Heart right ventricle (tissue), 16 donors: Measurements from ENCODE around the gene NT5DC1. TPM values are rescaled to one million over a fixed set of nuclear protein-coding genes. Genes with fewer than 3 reads are reported as not detected.
"Not testable (repeated sequence)": the region's sequence is repeated elsewhere in the genome, so short reads cannot be mapped to it uniquely, and the experiment has no call there.

Experiments used
- ATAC-seq, 8 donors: fragments of 200-7000 bp; cut with Tn5 transposase; one replicate each; pipeline ENCODE4 v1.9.1; 2020; ENCODE audit warnings: mild to moderate bottlenecking in 8 of 8, moderate library complexity in 8 of 8, moderate number of reproducible peaks in 1 of 8
- DNase-seq, 2 donors: peaks; one replicate each; pipeline ENCODE4 v3.0.0-alpha.2; 2020
- H3K27ac ChIP-seq, 10 donors: fragments of 200-600 bp; sonication (generic) in 2 of 10; one replicate each; pipeline versions ENCODE4 v1.5.0 to v1.8.0; 2020 to 2022; ENCODE audit warnings: mild to moderate bottlenecking in 3 of 10
- H3K27me3 ChIP-seq, 7 donors: fragments of 200-600 bp; one replicate each; pipeline ENCODE4 v1.8.0; 2021 to 2022; ENCODE audit warnings: mild to moderate bottlenecking in 2 of 7
- H3K36me3 ChIP-seq, 9 donors: fragments of 200-600 bp; sonication (generic) in 1 of 9; one replicate each; pipeline versions ENCODE4 v1.5.0 to v1.8.0; 2020 to 2022; ENCODE audit warnings: mild to moderate bottlenecking in 2 of 9
- H3K4me1 ChIP-seq, 9 donors: fragments of 200-600 bp; sonication (generic) in 1 of 9; one replicate each; pipeline versions ENCODE4 v1.5.0 to v1.8.0; 2020 to 2022; ENCODE audit warnings: mild to moderate bottlenecking in 4 of 9
- H3K4me3 ChIP-seq, 10 donors: fragments of 200-600 bp; sonication (generic) in 2 of 10; one replicate each; pipeline versions ENCODE4 v1.5.0 to v1.8.0; 2020 to 2022; ENCODE audit warnings: mild to moderate bottlenecking in 7 of 10, moderate library complexity in 2 of 10
- H3K9me3 ChIP-seq, 11 donors: fragments of 200-600 bp in 10 of 11; sonication (generic) in 2 of 11; one replicate each; pipeline versions ENCODE4 v1.5.0 to v1.8.0; 2013 to 2022; ENCODE audit warnings: mild to moderate bottlenecking in 2 of 11, control low read depth in 1 of 11, moderate library complexity in 1 of 11
- CTCF ChIP-seq, 9 donors: fragments of 200-600 bp; sonication (generic) in 2 of 9; IDR thresholded peaks; one replicate each; pipeline versions ENCODE4 v1.5.0 to v1.8.0; 2021 to 2022; ENCODE audit warnings: antibody characterized with exemption in 9 of 9, mild to moderate bottlenecking in 5 of 9, moderate library complexity in 1 of 9
- WGBS, 2 donors: extraction: QIAGEN DNeasy Blood & Tissue Kit; methylation state at CpG; one replicate each; pipeline ENCODE4 v1.1.7; 2013; ENCODE audit warnings: inconsistent platforms in 1 of 2; 5-methylcytosine and 5-hydroxymethylcytosine counted together
- intact Hi-C, 10 donors: fragments of 100-400 bp; cut with DNase I; formaldehyde crosslinking; loops; one replicate each; pipeline versions ENCODE4 v1.11.1 to v1.14.2; 2022
- polyA plus RNA-seq, 2 donors: library from polyadenylated mRNA; stranded (reverse); fragments of 200-250 nt; gene quantifications; one replicate each; pipeline ENCODE4 v1.2.3, GENCODE V29; 2013
- total RNA-seq, 10 donors: library from RNA; stranded (reverse); fragmentation: NEBNext Ultra II Directional in 3 of 10; extraction: Animal tissue kit (Norgen Biotek cat#: 25700) in 3 of 10; gene quantifications; one replicate each; pipeline versions ENCODE4 v1.2.1 to v1.2.4, GENCODE V29; 2021 to 2023
- donor health status: Arrhythmogenic right ventricular cardiomyopathy.
- donor health status: ischemic (EF 13 %, LVEDD 7.1; RV severe dilation, severe dysfunction).
- donor health status: healthy with polysubstance abuse.
- donor health status: DM: no; HTN: yes; CAD: no.
- donor health status: DM: no; HTN: no; CAD: no.
- donor health status: ischemic (EF 25% LVEDD 6.9; RV normal size, moderate dysfunction).
- donor health status: ischemic (EF 25% LVEDD 5.7; RV mildly dilated, moderate dysfunction).
- donor health status: healthy.
- donor health status: DM: yes; HTN: yes; CAD: no.
- donor health status: Ischemic cardiomyopathy.
- donor health status: ischemic (EF 35%, LVEDD 5.7; RV mildly dilated, moderate dysfunction).
- donor health status: nonischemic (EF 11% LVEDD 7.7; RV severe dilation, severe dysfunction).
- donor health status: DM: yes; HTN: yes; CAD: no.
- donor health status: PGD.
- donor health status: ischemic (EF 29% LVEDD 5.4; RV normal size, mild dysfunction).
- donor health status: nonischemic (EF 23%, LVEDD 6.1; RV moderate dilation, normal function).

NT5DC1 gene
- total and polyA plus RNA-seq, 12 donors, result 5.9 to 69.7 (median 57.3) TPM

- peaks cover 3 to 62% (median 48%) of the 10 kb centered on the region in 9 donors for H3K4me1 ChIP-seq
- DNase-seq, result no peak
- H3K4me3 ChIP-seq, result peak overlapping the region; percentile 26 to 99 (median 90)
- 14 to 17% methylated on average over 8 of the region's 8 CpGs for WGBS, 2 donors
- no peak for ATAC-seq
- intact Hi-C loops, result loop anchor here in 6 of 10 donors (5.0 to 10.0 kb wide), 4 partner anchors 164 to 292 kb away; partner anchors contain the start of gene RWDD1 (in 1 of the 6)
- H3K9me3 ChIP-seq, result no peaks in the 10 kb centered on the region
- no peak for TF ChIP-seq CTCF (IDR thresholded peaks at IDR 0.05)
- H3K27me3 ChIP-seq, result no peaks in the 10 kb centered on the region
- peaks cover 0 to 31% (median 0%) of the 10 kb centered on the region in 9 donors for H3K36me3 ChIP-seq
- peak overlapping the region; percentile 89 to 100 (median 98) for H3K27ac ChIP-seq
Observed at GRCh38 chr6:116280161-116280932, 179.7 kb downstream of the NT5DC1 start.

GRCh38 chr6:116280933-116281316 lies 180.3 kb downstream of the NT5DC1 start:
- ATAC-seq (no peak), DNase-seq (no peak)
- H3K9me3 ChIP-seq, result no peaks in the 10 kb centered on the region
- peaks cover 0 to 25% (median 0%) of the 10 kb centered on the region in 9 donors for H3K36me3 ChIP-seq
- WGBS, 2 donors, result 82% methylated on average over 5 of the region's 5 CpGs
- H3K27me3 ChIP-seq, result no peaks in the 10 kb centered on the region
- H3K4me3 ChIP-seq, result peak overlapping the region in 5 of 10 donors; percentile 67 to 97 (median 90)
- H3K4me1 ChIP-seq, result peaks cover 3 to 56% (median 43%) of the 10 kb centered on the region in 9 donors
- H3K27ac ChIP-seq, result peak overlapping the region in 8 of 10 donors; percentile 89 to 100 (median 98)
- TF ChIP-seq CTCF (IDR thresholded peaks at IDR 0.05), result no peak
- intact Hi-C loops, result loop anchor here in 6 of 10 donors (5.0 to 10.0 kb wide), 4 partner anchors 164 to 291 kb away; partner anchors contain the start of gene RWDD1 (in 1 of the 6)

- ATAC-seq (no peak), DNase-seq (no peak)
- Histone ChIP-seq H3K27me3 (no peaks in the 10 kb centered on the region), H3K4me3 (no peak overlapping the region), H3K36me3 (peaks cover 0 to 9% (median 0%) of the 10 kb centered on the region in 9 donors), H3K4me1 (peaks cover 3 to 39% (median 27%) of the 10 kb centered on the region in 9 donors), H3K27ac (no peak overlapping the region), H3K9me3 (no peaks in the 10 kb centered on the region)
- WGBS, 2 donors, result 75 to 78% methylated on average over 2 of the region's 2 CpGs
- intact Hi-C loops, result loop anchor here in 6 of 10 donors (5.0 to 10.0 kb wide), 4 partner anchors 162 to 290 kb away; partner anchors contain the start of gene RWDD1 (in 1 of the 6)
- no peak for TF ChIP-seq CTCF (IDR thresholded peaks at IDR 0.05)
Observed at GRCh38 chr6:116282698-116283097, 182.0 kb downstream of the NT5DC1 start.

GRCh38 chr6:116283191-116283590 lies 182.5 kb downstream of the NT5DC1 start:
- peaks cover 3 to 34% (median 22%) of the 10 kb centered on the region in 9 donors for H3K4me1 ChIP-seq
- intact Hi-C loops, result loop anchor here in 6 of 10 donors (5.0 to 10.0 kb wide), 4 partner anchors 162 to 289 kb away; partner anchors contain the start of gene RWDD1 (in 1 of the 6)
- no peak overlapping the region for H3K27ac ChIP-seq
- no peaks in the 10 kb centered on the region for H3K27me3 ChIP-seq
- DNase-seq (no peak), ATAC-seq (no peak)
- WGBS, 2 donors, result 56 to 85% methylated on average over 1 of the region's 1 CpG
- peaks cover 0 to 4% (median 0%) of the 10 kb centered on the region in 9 donors for H3K36me3 ChIP-seq
- no peak for TF ChIP-seq CTCF (IDR thresholded peaks at IDR 0.05)
- H3K4me3 ChIP-seq, result no peak overlapping the region
- H3K9me3 ChIP-seq, result no peaks in the 10 kb centered on the region

- not testable (repeated sequence) for DNase-seq, H3K27ac ChIP-seq, H3K4me3 ChIP-seq, H3K9me3 ChIP-seq, H3K27me3 ChIP-seq, H3K36me3 ChIP-seq, ATAC-seq
- WGBS, 2 donors, result 93 to 96% methylated on average over 4 of the region's 4 CpGs
- H3K4me1 ChIP-seq, result peaks cover 0 to 25% (median 18%) of the 10 kb centered on the region in 9 donors
- intact Hi-C loops, result loop anchor here in 7 of 10 donors (5.0 to 10.0 kb wide), 5 partner anchors 160 to 287 kb away; partner anchors contain the start of gene RWDD1 (in 1 of the 7)
Observed at GRCh38 chr6:116284984-116285383, 184.3 kb downstream of the NT5DC1 start.
